ENCODE results near the gene SH3RF2.
"Not testable (repeated sequence)": the region's sequence is repeated elsewhere in the genome, so short reads cannot be mapped to it uniquely, and the experiment has no call there.

The SH3RF2 gene

GRCh38 chr5:145936401-145937131 lies at the start of gene SH3RF2:
TSS of gene SH3RF2 (plus strand) at chr5:145936578. CDS start at chr5:145937929, 1,351 bp downstream.
- peak in 1 of 3 donors; percentile 23 for DNase-seq

- DNase-seq, result no peak
These were observed 49.2 kb upstream of the SH3RF2 start for GRCh38 chr5:145887217-145887616.

- peak in 2 of 3 donors; percentile 34 to 36 for DNase-seq
These were observed 48.3 kb upstream of the SH3RF2 start for GRCh38 chr5:145887976-145888574.

GRCh38 chr5:145889611-145890010 lies 46.8 kb upstream of the SH3RF2 start:
- DNase-seq, result no peak

GRCh38 chr5:145891378-145891777 lies 45.0 kb upstream of the SH3RF2 start:
- not testable (repeated sequence) for DNase-seq

- no peak for DNase-seq
These were observed 38.2 kb upstream of the SH3RF2 start for GRCh38 chr5:145898171-145898570.

GRCh38 chr5:145902421-145902820 lies 34.0 kb upstream of the SH3RF2 start:
- DNase-seq, result no peak

GRCh38 chr5:145903113-145903512 lies 33.3 kb upstream of the SH3RF2 start:
- DNase-seq, result peak in 1 of 3 donors; percentile 12

GRCh38 chr5:145903867-145904266 lies 32.5 kb upstream of the SH3RF2 start:
- DNase-seq, result no peak

GRCh38 chr5:145904743-145905142 lies 31.6 kb upstream of the SH3RF2 start:
- no peak for DNase-seq

- no peak for DNase-seq
These were observed 30.0 kb upstream of the SH3RF2 start for GRCh38 chr5:145906401-145906800.

- no peak for DNase-seq
These were observed 28.0 kb upstream of the SH3RF2 start for GRCh38 chr5:145908206-145908960.

- no peak for DNase-seq
These were observed 25.2 kb upstream of the SH3RF2 start for GRCh38 chr5:145911164-145911563.

- no peak for DNase-seq
These were observed 24.4 kb upstream of the SH3RF2 start for GRCh38 chr5:145912019-145912418.

- no peak for DNase-seq
These were observed 23.8 kb upstream of the SH3RF2 start for GRCh38 chr5:145912594-145912993.

- DNase-seq, result no peak
These were observed 22.7 kb upstream of the SH3RF2 start for GRCh38 chr5:145913701-145914100.

GRCh38 chr5:145915970-145916638 lies 20.3 kb upstream of the SH3RF2 start:
- DNase-seq, result peak; percentile 17 to 39 (median 38)

GRCh38 chr5:145917288-145917687 lies 19.1 kb upstream of the SH3RF2 start:
- DNase-seq, result no peak

GRCh38 chr5:145918397-145918796 lies 18.0 kb upstream of the SH3RF2 start:
- DNase-seq, result no peak

GRCh38 chr5:145919413-145919812 lies 17.0 kb upstream of the SH3RF2 start:
- DNase-seq, result no peak

GRCh38 chr5:145920542-145921210 lies 15.7 kb upstream of the SH3RF2 start:
- no peak for DNase-seq

GRCh38 chr5:145921211-145921610 lies 15.2 kb upstream of the SH3RF2 start:
- DNase-seq, result no peak

- no peak for DNase-seq
These were observed 14.3 kb upstream of the SH3RF2 start for GRCh38 chr5:145922059-145922458.
